ENCODE data around the gene ZBTB20. TPM values are rescaled to one million over a fixed set of nuclear protein-coding genes. Genes with fewer than 3 reads are reported as not detected.

The ZBTB20 gene
- total and polyA plus RNA-seq, 4 donors = 0.74 to 77.1 (median 27.9) TPM

DNA sequence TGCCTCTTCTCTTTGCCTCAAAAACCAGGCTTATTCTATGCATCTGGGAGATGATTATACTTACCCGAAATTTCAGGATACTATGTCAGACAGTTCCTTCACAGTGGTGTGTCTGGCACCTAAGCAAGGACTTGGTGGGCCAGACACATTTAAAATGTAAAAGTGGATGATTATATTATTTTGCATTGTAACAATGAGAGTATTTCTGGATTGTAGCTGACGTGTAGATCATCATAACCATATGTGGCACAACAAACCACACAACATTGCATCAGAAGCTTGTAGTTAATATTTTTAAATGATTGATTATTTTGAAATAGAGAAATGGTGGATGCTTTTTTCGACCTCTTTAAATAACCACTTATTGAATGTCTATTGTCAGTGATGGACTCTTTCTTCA lies 744.2 kb downstream of the ZBTB20 start:
- no peaks in the 10 kb centered on the region for H3K27me3 ChIP-seq (ENCODE audit: control insufficient read depth in 3 of 3, insufficient read depth in 3 of 3, low read length in 2 of 3)
- TF ChIP-seq, protein P1, sequence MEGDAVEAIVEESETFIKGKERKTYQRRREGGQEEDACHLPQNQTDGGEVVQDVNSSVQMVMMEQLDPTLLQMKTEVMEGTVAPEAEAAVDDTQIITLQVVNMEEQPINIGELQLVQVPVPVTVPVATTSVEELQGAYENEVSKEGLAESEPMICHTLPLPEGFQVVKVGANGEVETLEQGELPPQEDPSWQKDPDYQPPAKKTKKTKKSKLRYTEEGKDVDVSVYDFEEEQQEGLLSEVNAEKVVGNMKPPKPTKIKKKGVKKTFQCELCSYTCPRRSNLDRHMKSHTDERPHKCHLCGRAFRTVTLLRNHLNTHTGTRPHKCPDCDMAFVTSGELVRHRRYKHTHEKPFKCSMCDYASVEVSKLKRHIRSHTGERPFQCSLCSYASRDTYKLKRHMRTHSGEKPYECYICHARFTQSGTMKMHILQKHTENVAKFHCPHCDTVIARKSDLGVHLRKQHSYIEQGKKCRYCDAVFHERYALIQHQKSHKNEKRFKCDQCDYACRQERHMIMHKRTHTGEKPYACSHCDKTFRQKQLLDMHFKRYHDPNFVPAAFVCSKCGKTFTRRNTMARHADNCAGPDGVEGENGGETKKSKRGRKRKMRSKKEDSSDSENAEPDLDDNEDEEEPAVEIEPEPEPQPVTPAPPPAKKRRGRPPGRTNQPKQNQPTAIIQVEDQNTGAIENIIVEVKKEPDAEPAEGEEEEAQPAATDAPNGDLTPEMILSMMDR (IDR thresholded peaks at IDR 0.05; ENCODE audit: control extremely low read depth, extremely low read depth) = no peak
- H3K4me1 ChIP-seq (ENCODE audit: control insufficient read depth in 5 of 5, insufficient read depth in 5 of 5, low read length in 5 of 5) = peaks cover 0 to 21% (median 3%) of the 10 kb centered on the region in 5 donors

DNA sequence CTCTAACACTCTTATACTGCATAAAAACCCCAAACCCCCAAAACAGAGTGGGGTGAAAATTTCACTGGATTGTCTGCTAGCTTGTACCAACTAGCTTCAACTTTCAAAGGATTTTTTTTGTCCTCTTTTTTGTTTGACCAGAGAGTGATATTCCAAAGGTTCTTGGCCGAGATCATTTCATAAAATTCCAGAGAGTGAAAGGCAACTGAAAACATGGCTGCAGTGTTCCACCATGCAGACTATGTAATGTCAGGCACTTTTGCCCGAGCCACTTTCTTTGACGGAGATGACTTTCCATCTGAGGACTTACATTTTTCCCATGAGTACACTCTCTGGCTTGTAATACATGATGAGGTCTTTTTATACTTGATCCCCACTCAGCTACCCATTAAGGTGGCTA lies 745.7 kb downstream of the ZBTB20 start:
- H3K9me3 ChIP-seq (ENCODE audit: control insufficient read depth in 4 of 4, insufficient read depth in 3 of 4, low read length in 3 of 4) = no peaks in the 10 kb centered on the region
- no peaks in the 10 kb centered on the region for H3K36me3 ChIP-seq (ENCODE audit: control insufficient read depth in 4 of 4, insufficient read depth in 4 of 4, low read length in 4 of 4)
- H3K27me3 ChIP-seq (ENCODE audit: control insufficient read depth in 3 of 3, insufficient read depth in 3 of 3, low read length in 2 of 3) = no peaks in the 10 kb centered on the region
- no peak overlapping the region for H3K27ac ChIP-seq (ENCODE audit: low read depth in 1 of 2, low read length in 1 of 2)
- 93 to 96% methylated on average over 3 of the region's 3 CpGs for WGBS, 2 donors
- ATAC-seq (ENCODE audit: insufficient read depth, low FRiP score) = no peak
- no peak for DNase-seq
- no peak overlapping the region for H3K4me3 ChIP-seq
- TF ChIP-seq, protein P1 (IDR thresholded peaks at IDR 0.05; ENCODE audit: control extremely low read depth, extremely low read depth) = no peak
- H3K9ac ChIP-seq (ENCODE audit: insufficient read depth in 1 of 2, low read length in 2 of 2) = no peak overlapping the region
- peaks cover 0 to 21% (median 3%) of the 10 kb centered on the region in 5 donors for H3K4me1 ChIP-seq (ENCODE audit: control insufficient read depth in 5 of 5, insufficient read depth in 5 of 5, low read length in 5 of 5)

More for the DNA sequence above, 744.2 kb downstream of the ZBTB20 start:
- H3K9me3 ChIP-seq (ENCODE audit: control insufficient read depth in 4 of 4, insufficient read depth in 3 of 4, low read length in 3 of 4) = no peaks in the 10 kb centered on the region
- ATAC-seq (ENCODE audit: insufficient read depth, low FRiP score) = no peak
- no peak for DNase-seq
- no peak overlapping the region for H3K9ac ChIP-seq (ENCODE audit: insufficient read depth in 1 of 2, low read length in 2 of 2)
- no peak overlapping the region for H3K27ac ChIP-seq (ENCODE audit: low read depth in 1 of 2, low read length in 1 of 2)
- 79 to 92% methylated on average over 3 of the region's 3 CpGs for WGBS, 2 donors
- no peaks in the 10 kb centered on the region for H3K36me3 ChIP-seq (ENCODE audit: control insufficient read depth in 4 of 4, insufficient read depth in 4 of 4, low read length in 4 of 4)
- H3K4me3 ChIP-seq = no peak overlapping the region

GRCh38 chr3:114400371-114400770 lies 746.7 kb downstream of the ZBTB20 start:
- no peak overlapping the region for H3K9ac ChIP-seq (ENCODE audit: insufficient read depth in 1 of 2, low read length in 2 of 2)
- ATAC-seq (ENCODE audit: insufficient read depth, low FRiP score) = no peak
- H3K27me3 ChIP-seq (ENCODE audit: control insufficient read depth in 3 of 3, insufficient read depth in 3 of 3, low read length in 2 of 3) = no peaks in the 10 kb centered on the region
- no peak for DNase-seq
- H3K4me1 ChIP-seq (ENCODE audit: control insufficient read depth in 5 of 5, insufficient read depth in 5 of 5, low read length in 5 of 5) = peaks cover 0 to 24% (median 0%) of the 10 kb centered on the region in 5 donors
- TF ChIP-seq, protein P1 (IDR thresholded peaks at IDR 0.05; ENCODE audit: control extremely low read depth, extremely low read depth) = no peak
- 75 to 95% methylated on average over 4 of the region's 4 CpGs for WGBS, 2 donors
- peak overlapping the region in 1 of 2 donors; percentile 25 for H3K27ac ChIP-seq (ENCODE audit: low read depth in 1 of 2, low read length in 1 of 2)
- H3K9me3 ChIP-seq (ENCODE audit: control insufficient read depth in 4 of 4, insufficient read depth in 3 of 4, low read length in 3 of 4) = no peaks in the 10 kb centered on the region
- H3K4me3 ChIP-seq = no peak overlapping the region
- H3K36me3 ChIP-seq (ENCODE audit: control insufficient read depth in 4 of 4, insufficient read depth in 4 of 4, low read length in 4 of 4) = no peaks in the 10 kb centered on the region

GRCh38 chr3:114394551-114394950 lies 752.5 kb downstream of the ZBTB20 start:
- WGBS, 2 donors = 70 to 77% methylated on average over 2 of the region's 2 CpGs
- DNase-seq (peak in 1 of 3 donors; percentile 55), ATAC-seq (ENCODE audit: insufficient read depth, low FRiP score) (no peak)
- no peak overlapping the region for H3K9ac ChIP-seq (ENCODE audit: insufficient read depth in 1 of 2, low read length in 2 of 2)
- H3K27ac ChIP-seq (ENCODE audit: low read depth in 1 of 2, low read length in 1 of 2) = no peak overlapping the region
- H3K9me3 ChIP-seq (ENCODE audit: control insufficient read depth in 4 of 4, insufficient read depth in 3 of 4, low read length in 3 of 4) = no peaks in the 10 kb centered on the region
- H3K27me3 ChIP-seq (ENCODE audit: control insufficient read depth in 3 of 3, insufficient read depth in 3 of 3, low read length in 2 of 3) = no peaks in the 10 kb centered on the region
- H3K4me3 ChIP-seq = no peak overlapping the region
- no peaks in the 10 kb centered on the region for H3K36me3 ChIP-seq (ENCODE audit: control insufficient read depth in 4 of 4, insufficient read depth in 4 of 4, low read length in 4 of 4)
- peaks cover 0 to 14% (median 2%) of the 10 kb centered on the region in 5 donors for H3K4me1 ChIP-seq (ENCODE audit: control insufficient read depth in 5 of 5, insufficient read depth in 5 of 5, low read length in 5 of 5)
- TF ChIP-seq, protein P1 (IDR thresholded peaks at IDR 0.05; ENCODE audit: control extremely low read depth, extremely low read depth) = no peak
